ENCODE results near the gene D2HGDH.

Gene D2HGDH

GRCh38 chr2:241770185-241770935, 35.9 kb downstream of the D2HGDH start:
- Mint-ChIP-seq H3K36me3 (ENCODE audit: low read depth) (no peaks in the 10 kb centered on the region), H3K4me3 (no peak overlapping the region), H3K27ac (peak overlapping the region; percentile 90), H3K9me3 (no peaks in the 10 kb centered on the region), H3K27me3 (ENCODE audit: low read depth, poor library complexity) (no peaks in the 10 kb centered on the region), H3K4me1 (peaks cover 40% of the 10 kb centered on the region)
- DNase-seq = peak; percentile 33
- no peak for TF ChIP-seq CTCF (IDR thresholded peaks at IDR 0.05)

- TF ChIP-seq CTCF (IDR thresholded peaks at IDR 0.05) = no peak
- H3K27me3 Mint-ChIP-seq (ENCODE audit: low read depth, poor library complexity) = no peaks in the 10 kb centered on the region
- no peaks in the 10 kb centered on the region for H3K9me3 Mint-ChIP-seq
- no peak overlapping the region for H3K4me3 Mint-ChIP-seq
- H3K36me3 Mint-ChIP-seq (ENCODE audit: low read depth) = no peaks in the 10 kb centered on the region
- peaks cover 45% of the 10 kb centered on the region for H3K4me1 Mint-ChIP-seq
- DNase-seq = no peak
- H3K27ac Mint-ChIP-seq = peak overlapping the region; percentile 90
Observed at GRCh38 chr2:241770936-241771285, 36.5 kb downstream of the D2HGDH start.

- TF ChIP-seq CTCF (IDR thresholded peaks at IDR 0.05) = no peak
- no peaks in the 10 kb centered on the region for H3K36me3 Mint-ChIP-seq (ENCODE audit: low read depth)
- H3K4me1 Mint-ChIP-seq = peaks cover 48% of the 10 kb centered on the region
- DNase-seq = no peak
- peak overlapping the region; percentile 92 for H3K27ac Mint-ChIP-seq
- H3K9me3 Mint-ChIP-seq = no peaks in the 10 kb centered on the region
- peak overlapping the region; percentile 65 for H3K4me3 Mint-ChIP-seq
- H3K27me3 Mint-ChIP-seq (ENCODE audit: low read depth, poor library complexity) = no peaks in the 10 kb centered on the region
Observed at GRCh38 chr2:241771286-241772062, 37.0 kb downstream of the D2HGDH start.

- no peak for DNase-seq
- peaks cover 52% of the 10 kb centered on the region for H3K4me1 Mint-ChIP-seq
- H3K27me3 Mint-ChIP-seq (ENCODE audit: low read depth, poor library complexity) = no peaks in the 10 kb centered on the region
- peak overlapping the region; percentile 92 for H3K27ac Mint-ChIP-seq
- no peaks in the 10 kb centered on the region for H3K36me3 Mint-ChIP-seq (ENCODE audit: low read depth)
- H3K4me3 Mint-ChIP-seq = peak overlapping the region; percentile 65
- TF ChIP-seq CTCF (IDR thresholded peaks at IDR 0.05) = no peak
- H3K9me3 Mint-ChIP-seq = no peaks in the 10 kb centered on the region
Observed at GRCh38 chr2:241772063-241772499, 37.7 kb downstream of the D2HGDH start.

- no peak for TF ChIP-seq CTCF (IDR thresholded peaks at IDR 0.05)
- DNase-seq = no peak
- peaks cover 7% of the 10 kb centered on the region for H3K36me3 Mint-ChIP-seq (ENCODE audit: low read depth)
- no peaks in the 10 kb centered on the region for H3K27me3 Mint-ChIP-seq (ENCODE audit: low read depth, poor library complexity)
- no peak overlapping the region for H3K4me3 Mint-ChIP-seq
- peaks cover 67% of the 10 kb centered on the region for H3K4me1 Mint-ChIP-seq
- no peak overlapping the region for H3K27ac Mint-ChIP-seq
- H3K9me3 Mint-ChIP-seq = peaks cover 7% of the 10 kb centered on the region
Observed at GRCh38 chr2:241773511-241774418, 39.3 kb downstream of the D2HGDH start.

Measured in nephron progenitor cell (in vitro differentiated cells).